A549 (cell line): ENCODE data around the gene METTL16.

ENCODE experiments used
- EHMT2 ChIP-seq: fragments of 200-600 bp; sonication (generic); IDR thresholded peaks from 2 replicates; pipeline ENCODE4 v1.6.1; 2016; ENCODE audit warnings: antibody characterized with exemption, low read depth, mild to moderate bottlenecking, moderate library complexity
- HDAC2 ChIP-seq: fragments of 200-600 bp; sonication (generic); IDR thresholded peaks from 2 replicates; pipeline ENCODE4 v1.6.1; 2016
- MAZ ChIP-seq: fragments of 150-350 bp; IDR thresholded peaks from 2 replicates; pipeline ENCODE4 v1.6.1; 2014; ENCODE audit warnings: antibody characterized with exemption, low read depth, low read length, borderline replicate concordance
- TP53 ChIP-seq: fragments of 250-450 bp; sonication (Bioruptor Pico); IDR thresholded peaks from 2 replicates; pipeline ENCODE4 v1.5.0; 2021; ENCODE audit warnings: mild to moderate bottlenecking, moderate library complexity
- ZFP36 ChIP-seq: fragments of 450-650 bp; IDR thresholded peaks from 2 replicates; pipeline ENCODE4 v1.6.1; 2014; ENCODE audit warnings: borderline replicate concordance; ENCODE audit not compliant: partially characterized antibody
- ZSCAN20 ChIP-seq: fragments of 250-450 bp; sonication (Bioruptor Pico); IDR thresholded peaks from 2 replicates; pipeline ENCODE4 v1.8.0; 2022; ENCODE audit warnings: mild to moderate bottlenecking, moderate library complexity
- TF ChIP-seq, protein P1 (sequence below): fragments of >200 bp; sonication (Bioruptor Twin); formaldehyde crosslinking; IDR thresholded peaks from 3 replicates; pipeline ENCODE4 v1.5.1; 2016
- TF ChIP-seq, protein P2 (sequence below): IDR thresholded peaks from 2 replicates; pipeline ENCODE4 v1.6.1; 2012

DNA sequence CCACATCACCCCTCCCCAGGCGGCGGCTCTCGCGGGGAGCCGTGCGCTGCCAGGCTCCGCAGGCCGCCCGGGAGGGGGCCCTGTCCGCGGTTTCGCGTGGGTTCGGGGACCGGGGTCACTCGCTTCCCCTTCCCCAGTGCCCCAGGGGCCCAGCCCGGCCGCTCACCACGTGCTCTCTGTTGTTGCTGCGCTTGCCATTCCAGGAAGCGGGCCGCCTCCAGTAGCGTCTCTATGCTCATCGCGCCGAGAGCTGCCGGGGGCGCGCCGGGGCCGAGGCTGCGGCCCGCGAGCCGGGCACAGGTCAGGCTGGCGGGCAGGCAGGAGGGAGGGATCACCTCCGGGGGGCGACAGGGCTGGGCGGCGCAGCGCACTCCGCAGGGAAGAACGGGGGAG, 111.2 kb downstream of the METTL16 start:
- no peak for TF ChIP-seq TP53
- TF ChIP-seq, protein P1, sequence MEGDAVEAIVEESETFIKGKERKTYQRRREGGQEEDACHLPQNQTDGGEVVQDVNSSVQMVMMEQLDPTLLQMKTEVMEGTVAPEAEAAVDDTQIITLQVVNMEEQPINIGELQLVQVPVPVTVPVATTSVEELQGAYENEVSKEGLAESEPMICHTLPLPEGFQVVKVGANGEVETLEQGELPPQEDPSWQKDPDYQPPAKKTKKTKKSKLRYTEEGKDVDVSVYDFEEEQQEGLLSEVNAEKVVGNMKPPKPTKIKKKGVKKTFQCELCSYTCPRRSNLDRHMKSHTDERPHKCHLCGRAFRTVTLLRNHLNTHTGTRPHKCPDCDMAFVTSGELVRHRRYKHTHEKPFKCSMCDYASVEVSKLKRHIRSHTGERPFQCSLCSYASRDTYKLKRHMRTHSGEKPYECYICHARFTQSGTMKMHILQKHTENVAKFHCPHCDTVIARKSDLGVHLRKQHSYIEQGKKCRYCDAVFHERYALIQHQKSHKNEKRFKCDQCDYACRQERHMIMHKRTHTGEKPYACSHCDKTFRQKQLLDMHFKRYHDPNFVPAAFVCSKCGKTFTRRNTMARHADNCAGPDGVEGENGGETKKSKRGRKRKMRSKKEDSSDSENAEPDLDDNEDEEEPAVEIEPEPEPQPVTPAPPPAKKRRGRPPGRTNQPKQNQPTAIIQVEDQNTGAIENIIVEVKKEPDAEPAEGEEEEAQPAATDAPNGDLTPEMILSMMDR = no peak
- TF ChIP-seq EHMT2 = no peak
- no peak; the same call in 1 of the 2 replicates for TF ChIP-seq HDAC2
- TF ChIP-seq, protein P2, sequence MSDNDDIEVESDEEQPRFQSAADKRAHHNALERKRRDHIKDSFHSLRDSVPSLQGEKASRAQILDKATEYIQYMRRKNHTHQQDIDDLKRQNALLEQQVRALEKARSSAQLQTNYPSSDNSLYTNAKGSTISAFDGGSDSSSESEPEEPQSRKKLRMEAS = peak; percentile 74; the same call in 1 of the 2 replicates
- no peak for TF ChIP-seq ZSCAN20 (CRISPR knock-in tag)
- TF ChIP-seq MAZ = no peak
- TF ChIP-seq ZFP36 = no peak
